HCT116 (cell line): Measurements from ENCODE around the gene PLA2G4B. TPM values are rescaled to one million over a fixed set of nuclear protein-coding genes. Genes with fewer than 3 reads are reported as not detected.

Source experiments
- ATAC-seq: fragments of 200-7000 bp; cut with Tn5 transposase; 2 replicates; pipeline ENCODE4 v1.9.1; 2020; ENCODE audit warnings: mild to moderate bottlenecking, moderate library complexity
- BruUV-seq: library from RNA; stranded (reverse); fragments of 400-500 nt; replicated peaks from 2 replicates; lab custom pipeline; 2021; lab: Mats Ljungman, UMichigan
- CTCF ChIA-PET: fragments of 300-600 bp; sonication (Branson Sonifier 250); formaldehyde crosslinking; loops from one replicate; lab custom pipeline; 2021; ENCODE audit warnings: antibody characterized with exemption; lab: Charles Lee
- POLR2A ChIA-PET: fragments of 300-600, 350-600 bp; sonication (Branson Sonifier 250); formaldehyde crosslinking; loops from one replicate; lab custom pipeline; 2021; ENCODE audit warnings: antibody characterized with exemption; lab: Charles Lee
- RAD21 ChIA-PET, 2 experiments: fragments of 300-600 bp; sonication (Branson Sonifier 250); formaldehyde crosslinking; loops; one replicate each; lab custom pipeline; 2023; ENCODE audit warnings: low total read pairs in 2 of 2; ENCODE audit not compliant: uncharacterized antibody in 2 of 2, unreplicated experiment in 2 of 2, low non-redundant PET in 1 of 2; lab: Charles Lee
- DNase-seq: peaks from one replicate; pipeline ENCODE4 v3.0.0-alpha.2; 2010; ENCODE audit warnings: low read depth, low spot score
- H2AFZ ChIP-seq: fragments of 200-600 bp; shearing (Covaris generic), sonication (generic); 2 replicates; pipeline ENCODE4 v1.6.1; 2017; ENCODE audit warnings: low read depth, mixed run types, mixed read lengths, antibody characterized with exemption, low read length; ENCODE audit not compliant: poor library complexity, severe bottlenecking
- H3K27ac ChIP-seq: 2 replicates; pipeline ENCODE4 v1.5.1; 2012; ENCODE audit warnings: low read depth, low read length
- H3K27me3 ChIP-seq: fragments of 200-600 bp; sonication (generic); 2 replicates; pipeline ENCODE4 v1.6.1; 2016; ENCODE audit warnings: mixed run types, low read length, mixed read lengths; ENCODE audit not compliant: insufficient read depth
- H3K36me3 ChIP-seq, 2 experiments: fragments of 200-500 bp in 1 of 2; fragments of 200-600 bp in 1 of 2; sonication (Bioruptor generic) in 1 of 2; sonication (generic) in 1 of 2; 2 replicates each; pipeline versions ENCODE4 v1.5.1 to v1.6.1; 2014 to 2016; ENCODE audit warnings: low read length in 2 of 2, inconsistent platforms in 1 of 2, mixed read lengths in 1 of 2, mixed run types in 1 of 2; ENCODE audit not compliant: insufficient read depth in 2 of 2, control insufficient read depth in 1 of 2
- H3K4me1 ChIP-seq, 2 experiments: fragments of 200-600 bp in 1 of 2; sonication (generic) in 1 of 2; 2 replicates each; pipeline versions ENCODE4 v1.5.1 to v1.6.1; 2012 to 2017; ENCODE audit warnings: low read length in 2 of 2, inconsistent platforms in 1 of 2, mild to moderate bottlenecking in 1 of 2, mixed read lengths in 1 of 2, mixed run types in 1 of 2, moderate library complexity in 1 of 2; ENCODE audit not compliant: insufficient read depth in 2 of 2, control insufficient read depth in 1 of 2
- H3K4me2 ChIP-seq: fragments of 200-600 bp; sonication (generic); 2 replicates; pipeline ENCODE4 v1.6.1; 2017; ENCODE audit warnings: mixed run types, low read length, mixed read lengths
- H3K4me3 ChIP-seq, 2 experiments: fragments of 200-600 bp in 1 of 2; sonication (generic) in 1 of 2; replicated peaks in 1 of 2; 2 replicates each; pipeline ENCODE4 v1.5.1; 2011 to 2016; ENCODE audit warnings: low read length in 2 of 2, control low read depth in 1 of 2, low read depth in 1 of 2, mild to moderate bottlenecking in 1 of 2, mixed read lengths in 1 of 2, mixed run types in 1 of 2
- H3K79me2 ChIP-seq: fragments of 200-600 bp; sonication (generic); 2 replicates; pipeline ENCODE4 v1.6.1; 2017; ENCODE audit warnings: mild to moderate bottlenecking, mixed run types, low read length, moderate library complexity, mixed read lengths; ENCODE audit not compliant: insufficient read depth
- H3K9ac ChIP-seq: fragments of 200-600 bp; sonication (generic); 2 replicates; pipeline ENCODE4 v1.6.1; 2016; ENCODE audit warnings: low read length, mixed read lengths
- H3K9me2 ChIP-seq: fragments of 200-600 bp; sonication (generic), shearing (Covaris generic); 2 replicates; pipeline ENCODE4 v1.6.1; 2017; ENCODE audit warnings: mixed run types, mild to moderate bottlenecking, moderate library complexity; ENCODE audit not compliant: insufficient read depth
- H3K9me3 ChIP-seq, 2 experiments: fragments of 200-500 bp in 1 of 2; fragments of 200-600 bp in 1 of 2; sonication (Bioruptor generic) in 1 of 2; sonication (generic) in 1 of 2; 2 replicates each; pipeline ENCODE4 v1.6.1; 2014 to 2017; ENCODE audit warnings: low read length in 2 of 2, mixed read lengths in 2 of 2, inconsistent platforms in 1 of 2, low read depth in 1 of 2, mild to moderate bottlenecking in 1 of 2, mixed run types in 1 of 2, moderate library complexity in 1 of 2; ENCODE audit not compliant: control insufficient read depth in 1 of 2, insufficient read depth in 1 of 2
- H4K20me1 ChIP-seq: fragments of 200-600 bp; sonication (generic), shearing (Covaris generic); 2 replicates; pipeline ENCODE4 v1.6.1; 2017; ENCODE audit warnings: mixed run types, mild to moderate bottlenecking, moderate library complexity; ENCODE audit not compliant: insufficient read depth
- EGR1 ChIP-seq: IDR thresholded peaks from 2 replicates; pipeline ENCODE4 v1.6.1; 2012; ENCODE audit warnings: low read depth
- EZH2 ChIP-seq: fragments of 200-600 bp; sonication (generic); IDR thresholded peaks from 2 replicates; pipeline ENCODE4 v1.6.1; 2017; ENCODE audit warnings: antibody characterized with exemption, mixed run types
- EZH2phosphoT487 ChIP-seq: fragments of 200-600 bp; IDR thresholded peaks from 2 replicates; pipeline ENCODE4 v1.6.1; 2018; ENCODE audit warnings: antibody characterized with exemption, borderline replicate concordance
- FOSL1 ChIP-seq: IDR thresholded peaks from 2 replicates; pipeline ENCODE4 v1.6.1; 2012; ENCODE audit warnings: low read depth
- RAD21 ChIP-seq: IDR thresholded peaks from 2 replicates; pipeline ENCODE4 v1.6.1; 2012; ENCODE audit warnings: low read depth, mild to moderate bottlenecking
- SIN3A ChIP-seq: IDR thresholded peaks from 2 replicates; pipeline ENCODE4 v1.6.1; 2012; ENCODE audit warnings: low read depth
- SP1 ChIP-seq: IDR thresholded peaks from 2 replicates; pipeline ENCODE4 v1.6.1; 2012; ENCODE audit warnings: low read depth
- TCF7L2 ChIP-seq: IDR thresholded peaks from 2 replicates; pipeline ENCODE4 v1.7.0; 2011; ENCODE audit warnings: borderline replicate concordance, inconsistent platforms; ENCODE audit not compliant: insufficient read depth, insufficient read length; ENCODE audit errors: extremely low read depth
- YY1 ChIP-seq: IDR thresholded peaks from 2 replicates; pipeline ENCODE4 v1.6.1; 2011; ENCODE audit warnings: low read length, low read depth, moderate library complexity, mild to moderate bottlenecking; ENCODE audit not compliant: insufficient replicate concordance; ENCODE audit errors: extremely low read depth
- ZNF274 ChIP-seq: fragments of 200-500 bp; sonication (Bioruptor generic); IDR thresholded peaks from 2 replicates; pipeline ENCODE4 v1.6.1; 2014; ENCODE audit warnings: mild to moderate bottlenecking, low read depth, low read length, inconsistent platforms
- intact Hi-C: fragments of 100-400 bp; cut with micrococcal nuclease; formaldehyde crosslinking; loops from 2 replicates; pipeline ENCODE4 v1.10.0; 2022
- total RNA-seq: library from RNA; stranded (reverse); gene quantifications from one replicate; pipeline ENCODE4 v1.2.1, GENCODE V29; 2021; ENCODE audit not compliant: unreplicated experiment

The PLA2G4B gene
- total RNA-seq, 1 experiment from 2014 or later, result 4.7 TPM

GRCh38 chr15:41817327-41817726, 21.3 kb upstream of the PLA2G4B start:
- POLR2A ChIA-PET, result no interaction called here
- no TSS peak for BruUV-seq
- Histone ChIP-seq H3K4me3 (no peak overlapping the region), H3K4me2 (no peak overlapping the region), H3K79me2 (no peaks in the 10 kb centered on the region), H2AFZ (no peak overlapping the region), H3K27ac (no peak overlapping the region), H4K20me1 (no peaks in the 10 kb centered on the region), H3K27me3 (no peaks in the 10 kb centered on the region), H3K9me2 (no peaks in the 10 kb centered on the region), H3K9me3 (no peaks in the 10 kb centered on the region), H3K4me1 (no peaks in the 10 kb centered on the region), H3K9ac (no peak overlapping the region), H3K36me3 (peaks cover 6 to 9% of the 10 kb centered on the region in 2 experiments; a peak in 3 of 4 replicates)
- no peak for DNase-seq
- ATAC-seq, result no peak
- RAD21 ChIA-PET, result no interaction called here
- intact Hi-C loops, result no loop called here
- CTCF ChIA-PET, result no interaction called here
- no peak for TF ChIP-seq ZNF274
- TF ChIP-seq FOSL1, result no peak
- TF ChIP-seq EZH2phosphoT487, result no peak
- TF ChIP-seq TCF7L2, result no peak
- no peak for TF ChIP-seq RAD21

- Histone ChIP-seq H4K20me1 (no peaks in the 10 kb centered on the region), H3K36me3 (peaks cover 7 to 9% of the 10 kb centered on the region in 2 experiments; a peak in 3 of 4 replicates), H3K27ac (no peak overlapping the region), H3K4me3 (no peak overlapping the region), H3K9me2 (no peaks in the 10 kb centered on the region), H3K4me2 (no peak overlapping the region), H3K4me1 (no peaks in the 10 kb centered on the region), H3K9ac (no peak overlapping the region), H2AFZ (no peak overlapping the region), H3K79me2 (no peaks in the 10 kb centered on the region), H3K9me3 (no peaks in the 10 kb centered on the region), H3K27me3 (no peaks in the 10 kb centered on the region)
- POLR2A ChIA-PET, result no interaction called here
- ATAC-seq, result no peak
- CTCF ChIA-PET, result no interaction called here
- BruUV-seq, result no TSS peak
- intact Hi-C loops, result no loop called here
- no peak for TF ChIP-seq YY1
- TF ChIP-seq EZH2, result no peak
- TF ChIP-seq SP1, result no peak
- no peak for TF ChIP-seq ZNF274
- no peak for TF ChIP-seq SIN3A
- TF ChIP-seq EGR1, result no peak
- no peak for DNase-seq
- RAD21 ChIA-PET, result no interaction called here
These were observed 20.9 kb upstream of the PLA2G4B start for GRCh38 chr15:41817781-41818180.
